Heart right ventricle (tissue), 16 donors: Measurements from ENCODE around the gene MRPL38. TPM values are rescaled to one million over a fixed set of nuclear protein-coding genes. Genes with fewer than 3 reads are reported as not detected.

ENCODE experiments used
- ATAC-seq, 8 donors: fragments of 200-7000 bp; cut with Tn5 transposase; one replicate each; pipeline ENCODE4 v1.9.1; 2020; ENCODE audit warnings: mild to moderate bottlenecking in 8 of 8, moderate library complexity in 8 of 8, moderate number of reproducible peaks in 1 of 8
- DNase-seq, 2 donors: peaks; one replicate each; pipeline ENCODE4 v3.0.0-alpha.2; 2020
- H3K27ac ChIP-seq, 10 donors: fragments of 200-600 bp; sonication (generic) in 2 of 10; one replicate each; pipeline versions ENCODE4 v1.5.0 to v1.8.0; 2020 to 2022; ENCODE audit warnings: mild to moderate bottlenecking in 3 of 10
- H3K27me3 ChIP-seq, 7 donors: fragments of 200-600 bp; one replicate each; pipeline ENCODE4 v1.8.0; 2021 to 2022; ENCODE audit warnings: mild to moderate bottlenecking in 2 of 7
- H3K36me3 ChIP-seq, 9 donors: fragments of 200-600 bp; sonication (generic) in 1 of 9; one replicate each; pipeline versions ENCODE4 v1.5.0 to v1.8.0; 2020 to 2022; ENCODE audit warnings: mild to moderate bottlenecking in 2 of 9
- H3K4me1 ChIP-seq, 9 donors: fragments of 200-600 bp; sonication (generic) in 1 of 9; one replicate each; pipeline versions ENCODE4 v1.5.0 to v1.8.0; 2020 to 2022; ENCODE audit warnings: mild to moderate bottlenecking in 4 of 9
- H3K4me3 ChIP-seq, 10 donors: fragments of 200-600 bp; sonication (generic) in 2 of 10; one replicate each; pipeline versions ENCODE4 v1.5.0 to v1.8.0; 2020 to 2022; ENCODE audit warnings: mild to moderate bottlenecking in 7 of 10, moderate library complexity in 2 of 10
- H3K9me3 ChIP-seq, 11 donors: fragments of 200-600 bp in 10 of 11; sonication (generic) in 2 of 11; one replicate each; pipeline versions ENCODE4 v1.5.0 to v1.8.0; 2013 to 2022; ENCODE audit warnings: mild to moderate bottlenecking in 2 of 11, control low read depth in 1 of 11, moderate library complexity in 1 of 11
- WGBS, 2 donors: extraction: QIAGEN DNeasy Blood & Tissue Kit; methylation state at CpG; one replicate each; pipeline ENCODE4 v1.1.7; 2013; ENCODE audit warnings: inconsistent platforms in 1 of 2; 5-methylcytosine and 5-hydroxymethylcytosine counted together
- intact Hi-C, 10 donors: fragments of 100-400 bp; cut with DNase I; formaldehyde crosslinking; loops; one replicate each; pipeline versions ENCODE4 v1.11.1 to v1.14.2; 2022
- polyA plus RNA-seq, 2 donors: library from polyadenylated mRNA; stranded (reverse); fragments of 200-250 nt; gene quantifications; one replicate each; pipeline ENCODE4 v1.2.3, GENCODE V29; 2013
- total RNA-seq, 10 donors: library from RNA; stranded (reverse); fragmentation: NEBNext Ultra II Directional in 3 of 10; extraction: Animal tissue kit (Norgen Biotek cat#: 25700) in 3 of 10; gene quantifications; one replicate each; pipeline versions ENCODE4 v1.2.1 to v1.2.4, GENCODE V29; 2021 to 2023
- TF ChIP-seq, protein P1 (sequence below), 9 donors: fragments of 200-600 bp; sonication (generic) in 2 of 9; IDR thresholded peaks; one replicate each; pipeline versions ENCODE4 v1.5.0 to v1.8.0; 2021 to 2022; ENCODE audit warnings: antibody characterized with exemption in 9 of 9, mild to moderate bottlenecking in 5 of 9, moderate library complexity in 1 of 9
- donor health status: Arrhythmogenic right ventricular cardiomyopathy.
- donor health status: ischemic (EF 13 %, LVEDD 7.1; RV severe dilation, severe dysfunction).
- donor health status: healthy with polysubstance abuse.
- donor health status: DM: no; HTN: yes; CAD: no.
- donor health status: DM: no; HTN: no; CAD: no.
- donor health status: ischemic (EF 25% LVEDD 6.9; RV normal size, moderate dysfunction).
- donor health status: ischemic (EF 25% LVEDD 5.7; RV mildly dilated, moderate dysfunction).
- donor health status: healthy.
- donor health status: DM: yes; HTN: yes; CAD: no.
- donor health status: Ischemic cardiomyopathy.
- donor health status: ischemic (EF 35%, LVEDD 5.7; RV mildly dilated, moderate dysfunction).
- donor health status: nonischemic (EF 11% LVEDD 7.7; RV severe dilation, severe dysfunction).
- donor health status: DM: yes; HTN: yes; CAD: no.
- donor health status: PGD.
- donor health status: ischemic (EF 29% LVEDD 5.4; RV normal size, mild dysfunction).
- donor health status: nonischemic (EF 23%, LVEDD 6.1; RV moderate dilation, normal function).

MRPL38 gene
- total and polyA plus RNA-seq, 12 donors, result 86.0 to 160 (median 96.5) TPM

DNA sequence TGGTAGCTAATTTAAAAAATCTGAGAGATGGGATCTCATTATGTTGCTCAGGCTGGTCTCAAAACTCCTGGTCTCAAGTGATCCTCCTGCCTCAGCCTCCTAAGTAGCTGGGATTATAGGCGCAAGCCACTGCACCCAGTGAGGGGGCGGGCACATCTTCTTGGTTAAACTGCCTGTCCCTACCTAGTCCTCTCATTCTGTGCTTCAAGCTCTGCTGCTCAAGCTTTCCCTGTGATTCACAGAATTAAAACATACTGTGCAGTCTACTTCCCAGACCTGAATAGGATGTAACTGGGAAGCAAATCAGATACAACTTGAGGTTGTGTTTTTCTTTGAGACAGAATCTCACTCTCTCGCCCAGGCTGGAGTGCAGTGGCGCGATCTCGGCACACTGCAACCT lies 2.3 kb downstream of the MRPL38 start:
- peaks cover 6 to 59% (median 30%) of the 10 kb centered on the region in 9 donors for H3K36me3 ChIP-seq
- 95% methylated on average over 6 of the region's 6 CpGs for WGBS, 2 donors
- peaks cover 7 to 30% (median 21%) of the 10 kb centered on the region in 9 donors for H3K4me1 ChIP-seq
- H3K9me3 ChIP-seq, result no peaks in the 10 kb centered on the region
- no peak overlapping the region for H3K4me3 ChIP-seq
- H3K27ac ChIP-seq, result no peak overlapping the region
- intact Hi-C loops, result loop anchor here in 3 of 10 donors (10.0 kb wide), 3 partner anchors 82 to 392 kb away; partner anchors contain the start of gene UBALD2 (in 1 of the 3)
- TF ChIP-seq, protein P1, sequence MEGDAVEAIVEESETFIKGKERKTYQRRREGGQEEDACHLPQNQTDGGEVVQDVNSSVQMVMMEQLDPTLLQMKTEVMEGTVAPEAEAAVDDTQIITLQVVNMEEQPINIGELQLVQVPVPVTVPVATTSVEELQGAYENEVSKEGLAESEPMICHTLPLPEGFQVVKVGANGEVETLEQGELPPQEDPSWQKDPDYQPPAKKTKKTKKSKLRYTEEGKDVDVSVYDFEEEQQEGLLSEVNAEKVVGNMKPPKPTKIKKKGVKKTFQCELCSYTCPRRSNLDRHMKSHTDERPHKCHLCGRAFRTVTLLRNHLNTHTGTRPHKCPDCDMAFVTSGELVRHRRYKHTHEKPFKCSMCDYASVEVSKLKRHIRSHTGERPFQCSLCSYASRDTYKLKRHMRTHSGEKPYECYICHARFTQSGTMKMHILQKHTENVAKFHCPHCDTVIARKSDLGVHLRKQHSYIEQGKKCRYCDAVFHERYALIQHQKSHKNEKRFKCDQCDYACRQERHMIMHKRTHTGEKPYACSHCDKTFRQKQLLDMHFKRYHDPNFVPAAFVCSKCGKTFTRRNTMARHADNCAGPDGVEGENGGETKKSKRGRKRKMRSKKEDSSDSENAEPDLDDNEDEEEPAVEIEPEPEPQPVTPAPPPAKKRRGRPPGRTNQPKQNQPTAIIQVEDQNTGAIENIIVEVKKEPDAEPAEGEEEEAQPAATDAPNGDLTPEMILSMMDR (IDR thresholded peaks at IDR 0.05), result no peak
- DNase-seq, result no peak
- no peaks in the 10 kb centered on the region for H3K27me3 ChIP-seq
- ATAC-seq, result no peak

DNA sequence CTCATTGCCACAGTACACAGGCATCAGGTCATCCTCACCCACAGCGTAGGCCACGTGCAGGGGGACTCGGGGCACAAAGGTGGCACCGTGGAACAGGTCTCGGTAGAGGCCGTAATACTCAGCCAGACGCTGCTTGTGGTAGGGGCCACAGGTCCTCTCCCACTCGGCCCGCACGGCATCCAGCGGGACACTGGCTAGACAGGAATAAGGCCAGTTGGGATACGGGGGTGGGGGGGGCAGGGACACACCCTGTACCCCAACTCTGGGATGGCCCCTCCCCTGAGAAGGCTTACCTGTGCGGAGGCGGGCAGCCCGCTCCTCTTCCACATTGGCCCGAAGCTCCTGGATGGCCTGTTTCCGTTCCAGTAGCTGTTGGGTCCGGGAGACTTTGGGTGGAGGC lies 3.0 kb downstream of the MRPL38 start:
- intact Hi-C loops, result loop anchor here in 3 of 10 donors (10.0 kb wide), 3 partner anchors 83 to 393 kb away; partner anchors contain the start of gene UBALD2 (in 1 of the 3)
- H3K36me3 ChIP-seq, result peaks cover 6 to 59% (median 30%) of the 10 kb centered on the region in 9 donors

DNA sequence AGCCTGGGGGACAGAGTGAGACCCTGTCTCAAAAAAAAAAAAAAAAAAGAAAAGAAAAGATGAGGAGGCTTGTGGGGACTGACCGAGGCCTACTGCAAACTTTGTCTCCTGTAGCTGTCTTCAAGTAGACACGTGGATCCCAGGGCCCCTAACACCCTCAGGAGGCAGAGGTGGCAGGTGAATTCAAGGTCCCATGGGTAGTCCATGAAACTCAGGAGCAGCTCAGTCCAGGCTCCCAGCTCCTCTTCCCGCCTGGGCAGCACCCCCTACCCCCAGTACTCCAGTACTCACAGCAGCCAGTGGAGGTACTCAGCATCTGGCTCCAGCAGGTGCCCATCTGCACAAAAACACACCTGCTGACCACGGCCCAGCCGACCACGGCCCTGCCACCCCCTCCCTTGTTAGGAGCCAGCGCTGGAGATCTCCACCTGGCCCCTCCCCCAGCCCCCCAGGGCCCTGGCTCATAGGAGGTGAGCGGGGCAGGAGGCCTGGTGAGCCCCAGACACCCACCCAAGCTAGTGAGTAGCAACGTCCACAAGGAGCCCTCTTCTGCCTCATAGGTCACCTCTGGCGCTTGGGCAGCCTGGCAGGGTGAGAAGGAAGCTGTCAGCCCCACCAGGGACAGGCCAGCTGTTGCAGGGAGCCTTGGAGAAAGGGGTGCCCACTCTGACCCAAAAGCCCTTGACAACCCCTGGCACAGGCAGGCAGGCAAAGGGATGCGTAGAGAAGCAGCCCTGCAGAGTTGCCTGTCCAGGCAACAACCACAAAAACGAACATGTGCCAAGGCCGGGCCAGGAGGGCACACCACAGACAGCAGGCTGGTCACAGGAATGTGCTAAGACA lies 3.8 kb downstream of the MRPL38 start:
- TF ChIP-seq, protein P1 (IDR thresholded peaks at IDR 0.05), result no peak
- WGBS, 2 donors, result 90 to 91% methylated on average over 13 of the region's 13 CpGs
- no peaks in the 10 kb centered on the region for H3K27me3 ChIP-seq
- no peak for DNase-seq
- no peak overlapping the region for H3K27ac ChIP-seq
- no peak overlapping the region for H3K4me3 ChIP-seq
- ATAC-seq, result no peak
- intact Hi-C loops, result loop anchor here in 3 of 10 donors (10.0 kb wide), 3 partner anchors 84 to 394 kb away; partner anchors contain the start of gene UBALD2 (in 1 of the 3)
- H3K9me3 ChIP-seq, result no peaks in the 10 kb centered on the region
- peaks cover 6 to 59% (median 30%) of the 10 kb centered on the region in 9 donors for H3K36me3 ChIP-seq
- H3K4me1 ChIP-seq, result peaks cover 14 to 34% (median 27%) of the 10 kb centered on the region in 9 donors

More for the DNA sequence above, 3.0 kb downstream of the MRPL38 start:
- DNase-seq (no peak), ATAC-seq (no peak)
- Histone ChIP-seq H3K9me3 (no peaks in the 10 kb centered on the region), H3K4me1 (peaks cover 11 to 35% (median 26%) of the 10 kb centered on the region in 9 donors), H3K4me3 (no peak overlapping the region), H3K27me3 (no peaks in the 10 kb centered on the region), H3K27ac (no peak overlapping the region)
- 88 to 91% methylated on average over 18 of the region's 18 CpGs for WGBS, 2 donors
- TF ChIP-seq, protein P1 (IDR thresholded peaks at IDR 0.05), result no peak

DNA sequence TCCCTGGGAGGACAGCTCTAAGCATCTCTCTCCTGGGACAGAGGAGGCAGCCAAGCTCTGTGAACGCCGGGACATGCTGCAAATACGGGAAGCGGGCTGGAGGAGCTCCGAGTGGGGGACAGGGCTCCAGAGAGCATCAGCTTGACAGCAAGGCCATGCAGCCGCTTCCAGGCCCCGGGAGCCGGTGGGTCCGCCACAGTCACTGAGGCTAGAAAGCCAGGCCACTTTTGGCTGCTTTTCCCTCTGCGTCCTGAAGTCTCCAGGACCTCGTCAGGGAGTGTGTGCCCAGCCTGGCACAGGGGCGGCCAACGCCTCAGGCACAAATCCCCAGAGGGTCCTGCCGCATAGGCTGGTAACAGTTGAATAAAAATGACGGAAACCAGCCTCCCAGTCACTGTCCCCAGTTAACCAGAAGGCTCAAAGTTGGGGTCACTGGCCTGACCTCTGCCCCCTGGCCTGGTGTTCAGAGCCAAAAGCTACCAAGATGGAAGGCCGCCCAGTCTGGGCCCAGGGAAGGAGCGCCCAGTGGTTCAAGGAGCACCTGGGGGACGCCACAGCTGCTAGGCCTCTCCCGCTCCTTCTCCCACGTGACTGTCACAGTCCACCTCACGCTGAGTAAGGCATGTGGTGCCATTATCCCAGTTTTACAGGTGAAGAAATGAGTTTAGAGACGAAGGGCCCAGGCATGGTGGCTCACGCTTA lies 4.8 kb downstream of the MRPL38 start:
- H3K27ac ChIP-seq, result no peak overlapping the region
- ATAC-seq (no peak), DNase-seq (no peak)
- H3K27me3 ChIP-seq, result no peaks in the 10 kb centered on the region
- peaks cover 6 to 59% (median 30%) of the 10 kb centered on the region in 9 donors for H3K36me3 ChIP-seq
- no peaks in the 10 kb centered on the region for H3K9me3 ChIP-seq
- H3K4me1 ChIP-seq, result peaks cover 20 to 35% (median 33%) of the 10 kb centered on the region in 9 donors
- H3K4me3 ChIP-seq, result no peak overlapping the region
- TF ChIP-seq, protein P1 (IDR thresholded peaks at IDR 0.05), result no peak
- intact Hi-C loops, result loop anchor here in 6 of 10 donors (5.0 to 10.0 kb wide), 6 partner anchors 43 to 395 kb away; partner anchors contain the start of genes WBP2 (in 2 of the 6), GALK1 (in 1 of the 6) and UBALD2 (in 1 of the 6)
- WGBS, 2 donors, result 89 to 92% methylated on average over 20 to 23 of the region's 23 CpGs
